Fibroblast of skin of back (primary cell): ENCODE data around the gene FILIP1L.

Source experiments
- DNase-seq: peaks from one replicate; pipeline ENCODE4 v3.0.0-alpha.2; 2013

FILIP1L gene

GRCh38 chr3:100006570-100007271 lies 107.6 kb downstream of the FILIP1L start:
- DNase-seq: peak; percentile 50

- DNase-seq: no peak
Observed at GRCh38 chr3:100005665-100006393, 108.5 kb downstream of the FILIP1L start.

- no peak for DNase-seq
Observed at GRCh38 chr3:100004931-100005330, 109.4 kb downstream of the FILIP1L start.

- no peak for DNase-seq
Observed at GRCh38 chr3:100003609-100004503, 110.4 kb downstream of the FILIP1L start.

DNA sequence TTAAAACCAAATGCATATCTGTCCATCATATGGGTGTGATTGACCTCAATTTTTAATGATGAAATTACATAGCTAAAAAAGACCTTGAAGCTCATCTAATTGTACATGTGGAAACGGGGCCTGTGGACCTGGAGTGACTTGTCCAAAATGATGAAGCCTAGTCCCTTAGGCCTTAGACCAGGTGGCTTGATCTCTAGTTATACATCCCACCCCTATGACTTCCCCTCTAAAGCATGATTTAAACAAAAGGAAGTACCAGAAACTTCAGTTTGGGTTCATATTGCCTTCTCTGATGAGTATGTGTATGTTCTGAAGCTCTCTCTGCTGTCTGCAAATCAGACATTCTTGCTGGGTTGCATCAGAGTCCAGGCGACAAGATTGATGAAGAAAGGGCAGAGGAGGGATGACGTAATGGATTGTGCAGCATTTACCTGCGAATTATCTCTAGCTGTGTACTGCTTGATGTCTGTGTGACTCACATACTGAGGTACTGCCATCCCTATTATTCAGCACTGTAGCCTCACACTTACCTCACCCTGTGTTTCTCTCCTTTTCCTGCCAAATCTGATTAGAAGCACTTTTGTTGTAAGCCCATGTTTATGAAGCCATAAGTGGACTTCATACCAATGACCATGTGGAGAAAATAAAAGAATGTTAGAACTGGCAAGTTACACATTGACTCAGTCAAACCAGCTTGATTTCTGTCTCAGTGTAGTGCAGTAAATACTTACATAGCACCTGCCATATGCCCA lies 111.5 kb downstream of the FILIP1L start:
- peak; percentile 67 for DNase-seq

- no peak for DNase-seq
Observed at GRCh38 chr3:100001526-100002270, 112.6 kb downstream of the FILIP1L start.

DNA sequence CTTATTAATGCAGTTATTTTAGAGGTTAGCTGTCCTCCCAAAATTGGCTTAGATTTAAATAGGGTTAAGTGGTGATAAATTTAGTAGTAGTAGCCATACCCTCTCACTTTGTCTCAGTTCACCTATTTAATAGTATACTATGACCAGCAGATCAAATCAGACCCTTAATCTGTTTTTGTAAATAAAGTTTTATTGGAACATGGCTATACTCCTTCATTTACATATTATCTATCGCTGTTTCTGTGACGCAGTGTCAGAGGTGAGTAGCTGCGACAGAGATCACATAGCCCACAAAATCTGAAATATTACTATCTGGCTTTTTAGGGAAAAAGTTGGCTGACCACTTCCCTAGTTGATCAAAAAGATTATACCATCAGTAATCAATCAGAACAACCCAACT lies 113.2 kb downstream of the FILIP1L start:
- no peak for DNase-seq

DNA sequence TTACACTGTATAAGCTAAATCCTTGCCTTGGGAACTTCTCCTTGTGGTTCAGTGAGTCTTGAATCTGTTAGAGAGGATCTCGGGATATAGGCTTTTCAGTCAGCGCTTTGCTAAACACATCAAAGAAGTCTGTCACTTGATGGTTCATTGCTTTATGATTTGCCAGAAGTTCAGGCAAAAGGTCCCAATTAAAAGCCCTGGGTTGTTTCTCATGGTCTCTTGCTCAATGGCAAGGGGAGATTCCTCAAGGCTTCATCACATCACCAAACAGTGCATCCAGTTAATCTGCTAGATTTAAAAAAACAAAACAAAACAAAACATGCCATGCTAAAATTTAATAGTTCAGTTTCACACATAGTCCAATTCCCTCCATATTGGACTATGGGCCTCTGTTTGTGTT lies 114.8 kb downstream of the FILIP1L start:
- DNase-seq: peak; percentile 26

GRCh38 chr3:99997293-99997692 lies 117.0 kb downstream of the FILIP1L start:
- DNase-seq: no peak

DNA sequence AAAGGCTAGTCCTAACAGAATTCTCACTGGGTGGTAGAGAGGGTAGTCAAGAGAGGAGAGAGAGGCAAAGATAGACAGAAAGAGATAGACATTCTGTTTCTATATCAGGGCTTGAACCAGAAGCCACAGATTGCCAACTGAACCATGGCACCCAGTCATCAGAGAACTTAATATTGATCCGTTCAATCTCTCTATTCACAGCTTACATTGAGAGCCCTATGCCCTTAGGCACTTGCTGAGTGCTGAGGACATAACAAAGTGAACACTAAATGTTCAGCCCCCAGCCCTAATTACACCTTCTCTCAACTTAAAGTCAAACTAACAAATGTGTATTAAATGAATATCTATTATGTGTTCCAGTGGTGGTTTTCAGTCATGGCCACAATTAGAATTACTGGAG lies 124.1 kb downstream of the FILIP1L start:
- DNase-seq: no peak

DNA sequence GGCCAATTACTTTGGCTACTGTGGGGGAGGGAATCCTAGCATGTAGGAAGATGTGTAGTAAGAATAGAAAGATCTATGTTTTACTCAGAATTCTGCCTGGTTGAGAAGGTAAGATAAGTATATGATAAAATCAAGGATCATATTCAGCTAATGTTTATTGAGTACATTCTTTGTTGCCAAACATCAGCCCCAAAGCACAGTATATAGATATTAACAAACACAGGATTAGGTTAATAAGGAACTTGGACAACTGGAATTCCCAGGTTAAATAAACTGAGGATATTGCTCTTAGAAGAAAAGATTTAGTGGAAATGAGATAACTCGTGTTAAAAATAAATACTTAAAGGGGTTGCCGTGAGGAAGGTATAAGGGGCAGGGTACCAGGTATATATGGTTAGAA lies 129.6 kb downstream of the FILIP1L start:
- DNase-seq: no peak

DNA sequence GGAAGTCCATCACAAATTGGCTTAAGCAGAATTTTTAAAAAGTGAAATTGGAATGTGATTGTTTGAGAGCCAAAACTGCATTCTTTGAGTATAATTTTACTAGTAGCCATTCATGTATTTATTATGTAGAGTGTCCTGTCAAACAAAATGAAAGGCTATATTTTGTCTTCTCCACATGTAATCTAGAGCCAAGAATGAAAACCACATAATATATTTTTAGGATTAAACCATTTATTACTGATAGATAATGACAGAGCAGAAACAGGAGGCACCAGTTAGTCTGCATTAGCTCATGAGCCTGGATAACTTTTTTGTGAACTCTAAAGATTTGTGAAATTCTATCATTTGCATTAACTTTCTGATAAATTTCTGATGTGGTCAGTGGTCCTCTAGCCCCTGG lies 130.2 kb downstream of the FILIP1L start:
- no peak for DNase-seq

DNA sequence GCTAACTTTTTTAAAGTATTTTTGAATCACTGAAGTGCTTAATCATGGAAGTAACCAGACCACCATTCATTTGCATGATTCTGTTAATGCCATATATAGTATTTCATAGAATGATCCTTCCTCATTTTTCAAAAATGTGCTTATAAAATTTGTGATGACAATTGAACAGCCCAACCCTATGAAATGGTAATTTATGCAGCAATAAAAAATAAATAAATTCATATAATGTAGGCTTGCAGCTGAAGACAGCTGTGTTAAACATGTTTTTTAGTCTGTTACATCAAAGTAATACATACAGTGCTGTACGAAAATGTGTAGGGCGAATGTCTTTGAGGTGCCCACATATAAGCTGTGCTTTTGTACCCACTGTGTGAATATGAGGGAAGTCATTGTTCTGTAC lies 131.7 kb downstream of the FILIP1L start:
- DNase-seq: no peak

DNA sequence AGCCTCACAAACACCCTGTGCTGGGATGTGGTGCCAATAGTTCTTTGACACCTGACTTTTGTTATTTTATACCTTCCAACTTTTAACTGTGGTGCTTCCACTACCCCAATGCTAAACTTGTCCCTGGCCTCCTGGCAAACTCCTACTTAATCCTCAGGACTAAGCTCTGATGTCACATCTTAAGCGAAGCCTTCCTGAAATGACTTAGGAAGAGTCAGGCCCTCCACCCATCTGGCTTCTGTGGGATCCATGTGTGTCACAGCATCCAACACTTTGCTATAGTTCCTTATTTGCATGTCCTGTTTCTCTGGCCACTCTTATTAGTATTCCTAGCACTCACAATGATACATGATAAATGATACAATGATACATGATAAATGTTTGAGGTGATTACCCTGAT lies 133.2 kb downstream of the FILIP1L start:
- DNase-seq: no peak

- DNase-seq: no peak
Observed at GRCh38 chr3:99980606-99981005, 133.7 kb downstream of the FILIP1L start.

DNA sequence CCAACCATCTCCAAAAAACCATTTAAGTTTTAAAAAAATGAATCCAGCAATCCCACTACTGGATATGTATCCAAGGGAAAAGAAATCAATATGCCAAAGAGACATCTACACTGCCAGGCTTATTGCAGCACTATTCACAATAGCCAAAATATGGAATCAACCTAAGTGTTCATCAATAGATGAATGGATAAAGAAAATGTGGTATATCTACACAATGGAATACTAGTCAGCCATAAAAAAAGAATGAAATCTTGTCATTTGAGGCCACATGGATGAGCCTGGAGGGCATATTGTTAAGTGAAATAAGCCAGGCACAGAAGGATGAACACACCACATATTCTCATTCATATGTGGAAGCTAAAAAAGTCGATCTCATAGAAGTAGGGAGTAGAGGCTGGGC lies 136.1 kb downstream of the FILIP1L start:
- DNase-seq: no peak

GRCh38 chr3:99976584-99976983 lies 137.7 kb downstream of the FILIP1L start:
- no peak for DNase-seq

DNA sequence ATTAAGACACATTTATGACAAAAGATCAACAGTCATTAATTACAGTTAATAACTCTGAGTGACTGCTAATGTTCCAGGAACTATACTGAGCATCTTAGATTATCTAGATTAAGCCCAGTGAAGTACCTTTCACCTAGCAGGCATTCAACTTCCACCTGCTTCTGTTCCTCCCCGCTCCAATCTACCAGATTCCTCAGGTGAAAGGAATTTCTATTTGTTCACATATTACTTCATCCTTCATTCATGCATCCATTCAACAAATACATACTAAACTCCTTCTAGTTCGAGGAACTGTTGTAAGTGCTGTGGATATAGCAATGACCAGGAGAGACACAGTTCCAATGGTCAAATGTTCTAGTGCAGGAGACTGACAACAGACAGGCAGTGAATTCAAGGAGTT lies 139.3 kb downstream of the FILIP1L start:
- DNase-seq: no peak

GRCh38 chr3:99972380-99973104 lies 141.8 kb downstream of the FILIP1L start:
- no peak for DNase-seq

GRCh38 chr3:99971761-99972160 lies 142.5 kb downstream of the FILIP1L start:
- DNase-seq: no peak

- DNase-seq: no peak
Observed at GRCh38 chr3:99970198-99970597, 144.1 kb downstream of the FILIP1L start.
